Measurements from ENCODE around the gene LPIN2. TPM values are rescaled to one million over a fixed set of nuclear protein-coding genes. Genes with fewer than 3 reads are reported as not detected.

Gene LPIN2
- total RNA-seq, 1 donor = 48.1 TPM

DNA sequence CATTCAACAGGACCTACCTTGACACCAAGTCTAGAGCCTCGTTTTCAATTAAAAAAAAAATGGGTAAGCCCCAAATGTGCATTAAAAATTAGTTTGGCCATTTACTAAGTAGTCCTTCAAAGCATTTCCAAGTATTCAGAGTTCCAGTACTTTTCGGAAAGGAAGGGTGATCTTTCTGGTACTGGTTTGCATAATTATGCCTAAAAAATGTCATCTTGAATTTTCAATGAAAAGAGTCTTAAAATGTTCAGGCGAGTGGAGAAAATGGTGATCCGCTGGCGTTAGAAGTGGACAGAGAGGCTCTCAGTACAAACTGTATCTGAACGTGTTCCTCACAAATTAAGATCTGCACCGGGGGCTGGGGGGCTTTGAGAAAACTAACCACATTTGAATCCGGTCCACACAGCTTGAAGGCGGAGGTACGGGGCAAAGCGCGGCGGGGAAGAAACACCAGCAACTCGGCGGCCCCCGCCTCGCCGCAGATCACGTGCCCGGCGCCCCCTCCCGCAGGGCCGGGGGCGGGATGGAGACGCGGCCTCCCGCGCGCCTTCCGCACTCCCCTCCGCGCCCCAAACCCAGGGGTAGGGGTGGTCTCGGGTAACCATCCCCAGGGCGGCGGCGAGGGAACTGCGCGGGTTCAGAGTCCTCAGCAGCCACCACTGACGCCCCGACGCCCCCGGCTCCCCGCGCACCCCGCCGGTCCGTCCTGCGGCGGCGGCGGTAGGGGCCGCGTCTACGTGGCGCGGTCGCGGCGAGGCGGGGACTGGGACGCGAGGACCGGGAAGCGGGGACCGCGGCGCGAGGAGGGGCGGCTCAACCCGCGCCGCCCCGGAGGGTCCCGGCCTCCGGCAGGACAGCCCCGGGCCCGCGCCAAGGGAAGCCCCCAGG is 564 bp downstream of the LPIN2 start:
- Histone ChIP-seq H3K9me3 (ENCODE audit: low read depth, low read length) (no peaks in the 10 kb centered on the region), H2AFZ (ENCODE audit: low read length) (peak overlapping the region; percentile 59), H3K4me3 (ENCODE audit: insufficient read depth, low read length) (peak overlapping the region; percentile 80), H3K4me2 (ENCODE audit: insufficient read depth, low read length) (peak overlapping the region; percentile 73), H3K27ac (ENCODE audit: low read depth, low read length) (peak overlapping the region; percentile 69), H3K4me1 (ENCODE audit: insufficient read depth, low read length) (peaks cover 17% of the 10 kb centered on the region), H4K20me1 (ENCODE audit: insufficient read depth, low read length) (peaks cover 27% of the 10 kb centered on the region), H3K27me3 (ENCODE audit: insufficient read depth, low read length) (no peaks in the 10 kb centered on the region), H3K36me3 (ENCODE audit: insufficient read depth, low read length) (peaks cover 23% of the 10 kb centered on the region), H3K79me2 (ENCODE audit: insufficient read depth, low read length) (peaks cover 52% of the 10 kb centered on the region)
- TF ChIP-seq, protein P1, sequence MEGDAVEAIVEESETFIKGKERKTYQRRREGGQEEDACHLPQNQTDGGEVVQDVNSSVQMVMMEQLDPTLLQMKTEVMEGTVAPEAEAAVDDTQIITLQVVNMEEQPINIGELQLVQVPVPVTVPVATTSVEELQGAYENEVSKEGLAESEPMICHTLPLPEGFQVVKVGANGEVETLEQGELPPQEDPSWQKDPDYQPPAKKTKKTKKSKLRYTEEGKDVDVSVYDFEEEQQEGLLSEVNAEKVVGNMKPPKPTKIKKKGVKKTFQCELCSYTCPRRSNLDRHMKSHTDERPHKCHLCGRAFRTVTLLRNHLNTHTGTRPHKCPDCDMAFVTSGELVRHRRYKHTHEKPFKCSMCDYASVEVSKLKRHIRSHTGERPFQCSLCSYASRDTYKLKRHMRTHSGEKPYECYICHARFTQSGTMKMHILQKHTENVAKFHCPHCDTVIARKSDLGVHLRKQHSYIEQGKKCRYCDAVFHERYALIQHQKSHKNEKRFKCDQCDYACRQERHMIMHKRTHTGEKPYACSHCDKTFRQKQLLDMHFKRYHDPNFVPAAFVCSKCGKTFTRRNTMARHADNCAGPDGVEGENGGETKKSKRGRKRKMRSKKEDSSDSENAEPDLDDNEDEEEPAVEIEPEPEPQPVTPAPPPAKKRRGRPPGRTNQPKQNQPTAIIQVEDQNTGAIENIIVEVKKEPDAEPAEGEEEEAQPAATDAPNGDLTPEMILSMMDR (IDR thresholded peaks at IDR 0.05; ENCODE audit: extremely low read depth, low read depth, low read length) = no peak
- peak; percentile 87 for DNase-seq (ENCODE audit: insufficient read length, low spot score, missing footprints)

DNA sequence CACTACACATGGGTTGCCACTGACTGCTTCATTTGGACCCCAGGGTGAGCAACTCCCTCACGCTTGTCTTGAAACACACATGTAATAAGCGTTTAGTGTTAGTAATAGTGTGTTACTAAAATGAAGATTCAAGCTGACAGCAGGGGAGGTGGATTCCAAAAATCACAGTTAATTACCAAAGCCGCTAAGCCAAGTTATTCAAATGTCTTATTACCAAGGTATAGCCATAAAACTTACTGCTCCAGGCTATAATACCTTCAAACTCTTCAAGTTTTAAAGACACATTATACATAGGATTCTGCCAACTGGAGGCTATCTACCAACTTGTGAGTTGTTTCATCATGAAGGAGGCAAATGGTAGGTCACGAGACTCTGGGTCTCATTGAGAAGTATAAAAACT is 2.9 kb downstream of the LPIN2 start:
- H4K20me1 ChIP-seq (ENCODE audit: insufficient read depth, low read length) = peaks cover 28% of the 10 kb centered on the region
- H3K4me1 ChIP-seq (ENCODE audit: insufficient read depth, low read length) = peaks cover 9% of the 10 kb centered on the region
- no peak overlapping the region for H3K4me2 ChIP-seq (ENCODE audit: insufficient read depth, low read length)
- H3K36me3 ChIP-seq (ENCODE audit: insufficient read depth, low read length) = peaks cover 32% of the 10 kb centered on the region
- H3K27ac ChIP-seq (ENCODE audit: low read depth, low read length) = no peak overlapping the region
- DNase-seq (ENCODE audit: insufficient read length, low spot score, missing footprints) = no peak
- H3K9me3 ChIP-seq (ENCODE audit: low read depth, low read length) = no peaks in the 10 kb centered on the region
- no peak overlapping the region for H3K4me3 ChIP-seq (ENCODE audit: insufficient read depth, low read length)
- H3K79me2 ChIP-seq (ENCODE audit: insufficient read depth, low read length) = peaks cover 74% of the 10 kb centered on the region
- no peak overlapping the region for H2AFZ ChIP-seq (ENCODE audit: low read length)
- H3K27me3 ChIP-seq (ENCODE audit: insufficient read depth, low read length) = no peaks in the 10 kb centered on the region
- TF ChIP-seq, protein P1 (IDR thresholded peaks at IDR 0.05; ENCODE audit: extremely low read depth, low read depth, low read length) = no peak

DNA sequence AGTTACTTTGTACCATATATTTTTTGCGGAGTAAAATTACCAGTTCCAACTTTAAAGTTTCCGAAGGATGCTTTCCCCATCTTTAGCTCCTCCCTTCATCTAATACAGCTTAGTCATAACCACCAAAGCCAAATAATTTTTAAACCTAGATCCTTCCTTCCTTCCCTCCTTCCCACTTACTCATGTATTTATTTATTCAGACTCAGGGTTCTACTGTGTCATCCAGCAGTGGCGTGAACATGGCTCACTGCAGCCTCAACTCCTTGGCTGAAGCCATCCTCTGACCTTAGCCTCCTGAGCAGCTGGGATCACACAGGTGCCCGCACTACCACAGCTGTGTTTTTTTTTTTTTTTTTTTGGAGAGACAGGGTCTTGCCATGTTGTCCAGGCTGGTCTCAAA is 4.4 kb downstream of the LPIN2 start:
- no peaks in the 10 kb centered on the region for H3K27me3 ChIP-seq (ENCODE audit: insufficient read depth, low read length)
- H2AFZ ChIP-seq (ENCODE audit: low read length) = no peak overlapping the region
- H3K79me2 ChIP-seq (ENCODE audit: insufficient read depth, low read length) = peaks cover 89% of the 10 kb centered on the region
- H4K20me1 ChIP-seq (ENCODE audit: insufficient read depth, low read length) = peaks cover 34% of the 10 kb centered on the region
- TF ChIP-seq, protein P1 (IDR thresholded peaks at IDR 0.05; ENCODE audit: extremely low read depth, low read depth, low read length) = no peak
- H3K4me2 ChIP-seq (ENCODE audit: insufficient read depth, low read length) = peak overlapping the region; percentile 30
- H3K4me3 ChIP-seq (ENCODE audit: insufficient read depth, low read length) = no peak overlapping the region
- H3K36me3 ChIP-seq (ENCODE audit: insufficient read depth, low read length) = peaks cover 45% of the 10 kb centered on the region
- peak overlapping the region; percentile 39 for H3K27ac ChIP-seq (ENCODE audit: low read depth, low read length)
- DNase-seq (ENCODE audit: insufficient read length, low spot score, missing footprints) = peak; percentile 90
- H3K9me3 ChIP-seq (ENCODE audit: low read depth, low read length) = no peaks in the 10 kb centered on the region
- no peaks in the 10 kb centered on the region for H3K4me1 ChIP-seq (ENCODE audit: insufficient read depth, low read length)

GRCh38 chr18:3007491-3007890 is 5.5 kb downstream of the LPIN2 start:
- H3K27ac ChIP-seq (ENCODE audit: low read depth, low read length) = peak overlapping the region; percentile 39
- TF ChIP-seq, protein P1 (IDR thresholded peaks at IDR 0.05; ENCODE audit: extremely low read depth, low read depth, low read length) = no peak
- no peak for DNase-seq (ENCODE audit: insufficient read length, low spot score, missing footprints)

More at GRCh38 chr18:3007491-3007890, 5.5 kb downstream of the LPIN2 start:
- peaks cover 52% of the 10 kb centered on the region for H3K36me3 ChIP-seq (ENCODE audit: insufficient read depth, low read length)
- H3K4me1 ChIP-seq (ENCODE audit: insufficient read depth, low read length) = no peaks in the 10 kb centered on the region
- H3K27me3 ChIP-seq (ENCODE audit: insufficient read depth, low read length) = no peaks in the 10 kb centered on the region
- no peak overlapping the region for H3K4me2 ChIP-seq (ENCODE audit: insufficient read depth, low read length)
- peaks cover 34% of the 10 kb centered on the region for H4K20me1 ChIP-seq (ENCODE audit: insufficient read depth, low read length)
- no peaks in the 10 kb centered on the region for H3K9me3 ChIP-seq (ENCODE audit: low read depth, low read length)
- H2AFZ ChIP-seq (ENCODE audit: low read length) = no peak overlapping the region
- H3K4me3 ChIP-seq (ENCODE audit: insufficient read depth, low read length) = no peak overlapping the region
- peaks cover 99% of the 10 kb centered on the region for H3K79me2 ChIP-seq (ENCODE audit: insufficient read depth, low read length)

Data from osteoblast (primary cell).